ENCODE data around the gene SERPINA5.

GRCh38 chr14:94578712-94579111 is 2.5 kb upstream of the SERPINA5 start:
- TF ChIP-seq CTCF (IDR thresholded peaks at IDR 0.05): no peak
- no peak for TF ChIP-seq EZH2 (IDR thresholded peaks at IDR 0.05; ENCODE audit: borderline replicate concordance, insufficient read depth, low read depth, low read length, poor library complexity, severe bottlenecking)
